B cell (primary cell): ENCODE data around the gene ZFP14. TPM values are rescaled to one million over a fixed set of nuclear protein-coding genes. Genes with fewer than 3 reads are reported as not detected.

Experiments used
- ATAC-seq: fragments of 200-7000 bp; cut with Tn5 transposase; one replicate; pipeline ENCODE4 v1.10.0; 2021; ENCODE audit warnings: low read depth, mild to moderate bottlenecking, moderate number of reproducible peaks, moderate library complexity
- CTCF ChIA-PET: fragments of 350-600 bp; sonication (Branson Sonifier 250); formaldehyde crosslinking; loops from one replicate; lab custom pipeline; 2021; ENCODE audit warnings: antibody characterized with exemption, inconsistent platforms; lab: Charles Lee
- POLR2A ChIA-PET: fragments of 350-600 bp; sonication (Branson Sonifier 250); formaldehyde crosslinking; loops from one replicate; lab custom pipeline; 2021; ENCODE audit warnings: antibody characterized with exemption; lab: Charles Lee
- DNase-seq: peaks from one replicate; pipeline ENCODE4 v3.0.0; 2013
- H2AFZ ChIP-seq: 2 replicates; pipeline ENCODE4 v1.6.1; 2012; ENCODE audit warnings: mild to moderate bottlenecking, low read depth, low read length; ENCODE audit not compliant: insufficient read depth, poor library complexity, severe bottlenecking
- H3K27ac ChIP-seq, 2 donors: 1 replicate in 1 of 2; 2 replicates in 1 of 2; pipeline ENCODE4 v1.5.1; 2012 to 2013; ENCODE audit warnings: low read length in 2 of 2, mild to moderate bottlenecking in 2 of 2, moderate library complexity in 1 of 2
- H3K27me3 ChIP-seq, 4 experiments: fragments of 200-600 bp in 1 of 4; sonication (generic) in 1 of 4; replicated peaks in 1 of 4; 1 replicate in 2 of 4; 2 replicates in 2 of 4; pipeline versions ENCODE4 v1.6.1 to v1.7.0; 2013 to 2016; ENCODE audit warnings: low read length in 3 of 4, mild to moderate bottlenecking in 2 of 4, mixed read lengths in 1 of 4, moderate library complexity in 1 of 4; ENCODE audit not compliant: insufficient read depth in 4 of 4, control insufficient read depth in 3 of 4; ENCODE audit errors: control extremely low read depth in 1 of 4
- H3K36me3 ChIP-seq, 2 experiments: replicated peaks in 1 of 2; 1 replicate in 1 of 2; 2 replicates in 1 of 2; pipeline versions ENCODE4 v1.6.1 to v1.7.1; 2013; ENCODE audit warnings: low read length in 1 of 2; ENCODE audit not compliant: insufficient read depth in 2 of 2, control insufficient read depth in 1 of 2; ENCODE audit errors: control extremely low read depth in 1 of 2, extremely low read depth in 1 of 2
- H3K4me1 ChIP-seq, 2 donors: fragments of 200-600 bp in 1 of 2; sonication (generic) in 1 of 2; 1 replicate in 1 of 2; 2 replicates in 1 of 2; pipeline versions ENCODE4 v1.5.1 to v1.6.1; 2013 to 2017; ENCODE audit warnings: low read length in 2 of 2; ENCODE audit not compliant: control insufficient read depth in 2 of 2, insufficient read depth in 2 of 2
- H3K4me2 ChIP-seq: replicated peaks from 2 replicates; pipeline ENCODE3; 2012; ENCODE audit warnings: mild to moderate bottlenecking, low read depth, low read length; ENCODE audit not compliant: poor library complexity, severe bottlenecking
- H3K4me3 ChIP-seq, 5 experiments: fragments of 200-600 bp in 1 of 5; sonication (generic) in 1 of 5; 1 replicate in 3 of 5; 2 replicates in 2 of 5; pipeline versions ENCODE4 v1.5.1 to v1.7.0; 2011 to 2016; ENCODE audit warnings: low read length in 4 of 5, mild to moderate bottlenecking in 4 of 5, low read depth in 2 of 5, control low read depth in 1 of 5, moderate library complexity in 1 of 5; ENCODE audit not compliant: insufficient read depth in 1 of 5; ENCODE audit errors: control extremely low read depth in 1 of 5, extremely low read depth in 1 of 5
- H3K79me2 ChIP-seq: fragments of 200-600 bp; sonication (generic); one replicate; pipeline ENCODE4 v1.6.0; 2016; ENCODE audit warnings: low read length; ENCODE audit not compliant: control insufficient read depth, insufficient read depth
- H3K9ac ChIP-seq: fragments of 200-600 bp; sonication (generic); 2 replicates; pipeline ENCODE4 v1.6.1; 2017; ENCODE audit warnings: mild to moderate bottlenecking, low read length, moderate library complexity
- H3K9me3 ChIP-seq, 3 donors: one replicate each; pipeline versions ENCODE4 v1.6.1 to v1.7.1; 2013; ENCODE audit warnings: low read length in 2 of 3; ENCODE audit not compliant: control insufficient read depth in 2 of 3, insufficient read depth in 1 of 3; ENCODE audit errors: control extremely low read depth in 1 of 3
- H4K20me1 ChIP-seq: 2 replicates; pipeline ENCODE4 v1.6.0; 2012; ENCODE audit warnings: mild to moderate bottlenecking, low read length; ENCODE audit not compliant: insufficient read depth, control insufficient read depth, poor library complexity, severe bottlenecking
- H3K27ac Mint-ChIP-seq: one replicate; pipeline ENCODE4 v1.8.0; 2021; ENCODE audit warnings: mixed read lengths
- H3K27me3 Mint-ChIP-seq: one replicate; pipeline ENCODE4 v1.8.0; 2021; ENCODE audit warnings: mixed read lengths
- H3K4me1 Mint-ChIP-seq: one replicate; pipeline ENCODE4 v1.8.0; 2021; ENCODE audit warnings: mixed read lengths
- H3K4me3 Mint-ChIP-seq: one replicate; pipeline ENCODE4 v1.8.0; 2021; ENCODE audit warnings: mixed read lengths
- H3K9me3 Mint-ChIP-seq: one replicate; pipeline ENCODE4 v1.8.0; 2022; ENCODE audit warnings: mixed read lengths; ENCODE audit not compliant: insufficient read depth
- CTCF ChIP-seq: fragments of 200-600 bp; IDR thresholded peaks from one replicate; pipeline ENCODE4 v1.8.0; 2022; ENCODE audit warnings: antibody characterized with exemption, mild to moderate bottlenecking
- EZH2 ChIP-seq: IDR thresholded peaks from 2 replicates; pipeline ENCODE4 v1.6.1; 2012; ENCODE audit warnings: borderline replicate concordance, low read depth, mild to moderate bottlenecking, moderate library complexity, low read length; ENCODE audit not compliant: insufficient read depth, poor library complexity, severe bottlenecking
- WGBS: methylation state at CpG from one replicate; pipeline ENCODE4 v1.1.5; 2013; ENCODE audit warnings: missing lambda C conversion rate; ENCODE audit not compliant: insufficient coverage; 5-methylcytosine and 5-hydroxymethylcytosine counted together
- intact Hi-C: fragments of 100-400 bp; cut with micrococcal nuclease; formaldehyde crosslinking; loops from one replicate; pipeline ENCODE4 v1.10.0; 2022
- polyA plus RNA-seq: library from polyadenylated mRNA; depleted of rRNA; stranded (reverse); fragments of >200 nt; gene quantifications from 2 replicates; pipeline ENCODE4 v1.2.3, GENCODE V29; 2012
- total RNA-seq, 2 donors: library from RNA; stranded (reverse); fragments of 120-200 nt in 1 of 2; gene quantifications; 1 replicate in 1 of 2; 2 replicates in 1 of 2; pipeline versions ENCODE4 v1.2.3 to v1.2.4, GENCODE V29; 2013 to 2022

ZFP14 gene
- total and polyA plus RNA-seq, 2 donors (not counting 1 experiment from before 2014, with no cell fraction given), result 5.2 to 22.7 TPM

GRCh38 chr19:36401475-36401874 is 22.5 kb upstream of the ZFP14 start:
- Histone ChIP-seq H3K27me3 (no peaks in the 10 kb centered on the region), H3K4me2 (peak overlapping the region; percentile 67), H2AFZ (peak overlapping the region; percentile 44), H3K27ac (peak overlapping the region; percentile 63 to 80), H3K9ac (peak overlapping the region; percentile 50), H3K9me3 (peaks cover 0 to 28% (median 10%) of the 10 kb centered on the region in 3 donors), H3K4me3 (peak overlapping the region; percentile 7 to 49 (median 42)), H3K36me3 (peaks cover 6 to 28% of the 10 kb centered on the region in 2 experiments), H3K79me2 (no peaks in the 10 kb centered on the region), H3K4me1 (peaks cover 19 to 20% of the 10 kb centered on the region in 2 donors), H4K20me1 (no peaks in the 10 kb centered on the region)
- Mint-ChIP-seq H3K9me3 (peaks cover 3% of the 10 kb centered on the region), H3K27me3 (no peaks in the 10 kb centered on the region), H3K27ac (peak overlapping the region; percentile 81), H3K4me1 (peaks cover 16% of the 10 kb centered on the region), H3K4me3 (peak overlapping the region; percentile 75)
- peak; percentile 74 for DNase-seq
- TF ChIP-seq CTCF (no peak), EZH2 (no peak)
- intact Hi-C loops, result loop anchor here (1.0 kb wide), 1 partner anchor 22 kb away; the partner anchor contains the start of gene ZFP14
- ChIA-PET POLR2A (interaction anchor here (0.9 kb wide), 1 partner anchor 23 kb away, joined by 4 read pairs; the partner anchor contains the start of gene ZFP14), CTCF (no interaction called here)
- 24% methylated on average over 7 of the region's 7 CpGs for WGBS
- peak; percentile 90 for ATAC-seq

- CTCF ChIA-PET, result no interaction called here
- H3K79me2 ChIP-seq, result peaks cover 6% of the 10 kb centered on the region
- no peak for DNase-seq
- no peak for ATAC-seq
- H3K9ac ChIP-seq, result no peak overlapping the region
- no peak overlapping the region for H3K4me3 ChIP-seq
- H3K4me1 ChIP-seq, result peaks cover 19 to 20% of the 10 kb centered on the region in 2 donors
- H3K27ac Mint-ChIP-seq, result no peak overlapping the region
- no peak overlapping the region for H3K4me3 Mint-ChIP-seq
- no peaks in the 10 kb centered on the region for H3K27me3 ChIP-seq
- H3K27me3 Mint-ChIP-seq, result no peaks in the 10 kb centered on the region
- intact Hi-C loops, result no loop called here
- H2AFZ ChIP-seq, result no peak overlapping the region
- peaks cover 22 to 37% (median 32%) of the 10 kb centered on the region in 3 donors for H3K9me3 ChIP-seq
- TF ChIP-seq EZH2, result no peak
- no peak for TF ChIP-seq CTCF
- H3K4me1 Mint-ChIP-seq, result peaks cover 18% of the 10 kb centered on the region
- H3K9me3 Mint-ChIP-seq, result peaks cover 11% of the 10 kb centered on the region
- POLR2A ChIA-PET, result interaction anchor here (0.6 kb wide), 1 partner anchor 516 kb away, joined by 3 read pairs; no protein-coding TSS in a partner anchor
- peaks cover 17 to 22% of the 10 kb centered on the region in 2 experiments for H3K36me3 ChIP-seq
- H4K20me1 ChIP-seq, result no peaks in the 10 kb centered on the region
- H3K4me2 ChIP-seq, result no peak overlapping the region
- no peak overlapping the region for H3K27ac ChIP-seq
- WGBS, result 100% methylated on average over 1 of the region's 3 CpGs
These were observed 19.6 kb upstream of the ZFP14 start for GRCh38 chr19:36398571-36398970.
